Cerebellar nuclear complex (tissue), 1 donor: ENCODE results near the gene PTPRU.

Experiments used
- DNase-seq, 2 experiments: peaks; one replicate each; lab custom pipeline; 2025; lab: John Stamatoyannopoulos, UW

Gene PTPRU

GRCh38 chr1:29364101-29364678 lies 127.9 kb downstream of the PTPRU start:
- DNase-seq: no peak

DNA sequence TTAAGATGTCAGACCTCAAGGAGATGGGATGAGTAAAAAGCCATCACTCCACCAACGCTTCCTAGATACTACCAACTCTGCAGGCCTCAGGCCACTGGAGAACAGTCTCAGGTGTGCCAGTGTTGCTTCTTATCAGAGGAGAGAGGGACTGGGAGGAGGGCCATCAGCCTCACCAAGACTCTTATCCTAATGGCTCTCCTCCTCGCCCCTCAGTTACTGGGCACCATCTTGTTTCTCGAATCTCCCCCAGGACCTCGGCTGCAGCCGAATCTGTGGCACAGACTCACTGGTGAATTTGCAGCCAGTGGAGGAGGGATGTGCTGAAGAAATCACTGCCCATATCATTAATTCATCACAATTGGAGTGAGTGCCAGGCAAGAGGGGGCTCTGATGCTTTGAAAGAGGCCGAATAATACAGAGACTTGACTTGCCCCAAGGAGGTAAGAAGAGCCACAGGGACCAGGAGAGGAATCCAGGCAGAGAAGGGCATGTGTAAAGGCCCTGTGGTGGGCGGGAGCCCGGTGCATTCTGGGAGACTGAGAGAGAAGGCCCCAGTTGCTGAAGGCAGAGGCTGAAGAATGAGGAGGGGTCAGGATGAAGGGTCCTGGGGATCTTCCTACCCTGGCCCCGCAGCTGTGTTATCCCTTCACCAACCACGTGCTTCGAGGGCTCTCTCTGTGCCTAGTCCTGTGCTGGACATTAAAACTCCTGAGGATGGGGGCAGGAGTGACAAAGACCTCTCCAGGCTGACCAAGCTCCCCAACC lies 129.8 kb downstream of the PTPRU start:
- no peak for DNase-seq

DNA sequence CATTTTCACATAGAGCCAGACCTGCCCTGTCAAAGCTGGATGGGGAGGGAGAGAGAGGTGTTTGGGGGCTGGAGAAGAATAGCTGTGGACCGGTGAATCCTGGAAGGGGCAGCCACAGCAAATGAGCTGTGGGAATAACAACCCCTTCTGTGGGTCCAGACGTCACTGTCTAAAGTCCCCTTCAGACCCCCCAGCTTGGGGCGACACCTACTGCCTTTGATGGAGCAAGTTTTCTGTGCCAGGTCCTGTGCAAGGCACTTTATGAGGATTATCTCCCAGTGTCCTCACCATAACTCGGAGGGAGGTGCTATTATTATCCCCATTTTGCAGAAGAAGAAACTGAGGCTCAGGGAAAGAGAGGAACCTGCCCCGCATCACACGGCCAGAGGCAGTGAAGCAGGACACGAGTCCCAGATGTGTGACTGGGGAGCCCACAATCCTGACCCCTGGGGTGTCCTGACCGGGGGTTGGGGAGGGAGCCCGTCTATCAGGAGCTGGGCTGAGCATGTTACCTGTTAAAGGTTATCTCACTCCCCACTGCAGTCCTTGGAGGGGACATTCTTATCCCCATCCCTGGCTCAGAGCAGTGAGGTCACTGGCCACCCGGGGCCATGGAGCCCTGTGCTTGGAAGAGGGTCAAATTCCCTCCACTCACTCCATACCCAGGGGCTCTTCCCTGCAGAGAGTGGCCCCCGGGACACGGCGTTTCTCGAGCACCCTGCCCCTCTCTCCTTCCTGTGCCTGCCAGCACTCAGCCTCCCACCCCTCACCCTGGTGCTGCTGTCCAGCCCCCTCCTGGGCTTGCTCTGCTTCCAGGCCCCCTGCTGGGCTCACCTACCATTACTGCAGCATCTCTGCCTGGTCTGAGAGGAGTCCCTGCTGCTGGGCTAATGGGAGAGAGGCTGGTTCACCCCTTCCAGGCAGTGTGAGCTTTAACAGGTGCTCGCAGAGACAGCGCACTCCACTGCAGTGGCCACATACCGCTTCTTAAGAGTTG lies 132.9 kb downstream of the PTPRU start:
- no peak for DNase-seq

DNA sequence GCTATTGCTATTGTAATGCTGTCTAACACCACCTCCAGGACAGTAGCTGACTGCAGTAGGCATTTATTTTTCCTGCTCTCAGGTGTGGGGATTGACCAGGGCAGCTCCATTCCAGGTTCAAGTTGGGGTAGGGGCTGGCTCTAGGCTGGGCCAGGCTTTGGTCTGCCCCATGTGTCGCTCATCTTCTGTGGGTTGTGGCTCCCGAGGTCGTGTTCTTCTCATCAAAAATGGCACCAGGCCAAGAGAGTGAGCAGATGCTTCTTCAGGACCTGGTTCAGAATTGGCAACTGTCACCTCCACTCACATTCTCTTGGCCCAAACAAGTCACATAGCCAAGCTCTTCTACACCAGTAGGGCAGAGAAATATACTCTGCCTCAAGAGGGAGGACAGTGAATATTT lies 133.7 kb downstream of the PTPRU start:
- no peak for DNase-seq

GRCh38 chr1:29371332-29371731 lies 135.0 kb downstream of the PTPRU start:
- no peak for DNase-seq

GRCh38 chr1:29372108-29372507 lies 135.8 kb downstream of the PTPRU start:
- no peak for DNase-seq
